Activated naive CD4-positive, alpha-beta T cell treated with anti-CD3 and anti-CD28 coated beads for 36 hours (primary cell): ENCODE measurements around the gene ZCCHC7. TPM values are rescaled to one million over a fixed set of nuclear protein-coding genes. Genes with fewer than 3 reads are reported as not detected.
"Not testable (repeated sequence)": the region's sequence is repeated elsewhere in the genome, so short reads cannot be mapped to it uniquely, and the experiment has no call there.

Experiments used
- CTCF ChIA-PET: fragments of 350-600 bp; sonication (Branson Sonifier 250); formaldehyde crosslinking; loops from one replicate; lab custom pipeline; 2021; ENCODE audit warnings: antibody characterized with exemption; lab: Charles Lee
- DNase-seq: peaks from one replicate; pipeline ENCODE4 v3.0.0-alpha.2; 2020
- H3K27ac Mint-ChIP-seq: one replicate; pipeline ENCODE4 v1.8.0; 2021; ENCODE audit warnings: mild to moderate bottlenecking, mixed read lengths
- H3K27me3 Mint-ChIP-seq: one replicate; pipeline ENCODE4 v1.8.0; 2021; ENCODE audit warnings: low read depth, mixed read lengths
- H3K36me3 Mint-ChIP-seq: one replicate; pipeline ENCODE4 v1.8.0; 2021; ENCODE audit warnings: low read depth, mixed read lengths
- H3K4me1 Mint-ChIP-seq: one replicate; pipeline ENCODE4 v1.8.0; 2021; ENCODE audit warnings: low read depth, mixed read lengths
- H3K4me3 Mint-ChIP-seq: one replicate; pipeline ENCODE4 v1.8.0; 2021; ENCODE audit warnings: mild to moderate bottlenecking, moderate library complexity, mixed read lengths
- H3K9me3 Mint-ChIP-seq: one replicate; pipeline ENCODE4 v1.8.0; 2021; ENCODE audit warnings: mixed read lengths
- intact Hi-C: fragments of 100-400 bp; cut with micrococcal nuclease; formaldehyde crosslinking; loops from one replicate; pipeline ENCODE4 v1.15.1; 2023
- total RNA-seq, 2 experiments: library from RNA; stranded (reverse); gene quantifications; one replicate each; pipeline ENCODE4 v1.2.3, GENCODE V29; 2021

Gene ZCCHC7
- total RNA-seq, 2 experiments from 2014 or later, result 28.8 to 29.1 TPM

GRCh38 chr9:37184905-37185867 is 64.8 kb downstream of the ZCCHC7 start:
- intact Hi-C loops, result loop anchor here (5.0 kb wide), 3 partner anchors 38 to 282 kb away; partner anchors contain the start of gene ZBTB5
- no peaks in the 10 kb centered on the region for H3K9me3 Mint-ChIP-seq
- H3K4me1 Mint-ChIP-seq, result peaks cover 43% of the 10 kb centered on the region
- CTCF ChIA-PET, result no interaction called here
- H3K27ac Mint-ChIP-seq, result no peak overlapping the region
- no peaks in the 10 kb centered on the region for H3K27me3 Mint-ChIP-seq
- no peak for DNase-seq
- no peak overlapping the region for H3K4me3 Mint-ChIP-seq
- peaks cover 37% of the 10 kb centered on the region for H3K36me3 Mint-ChIP-seq

- CTCF ChIA-PET, result no interaction called here
- Mint-ChIP-seq H3K9me3 (no peaks in the 10 kb centered on the region), H3K27me3 (no peaks in the 10 kb centered on the region), H3K4me1 (peaks cover 50% of the 10 kb centered on the region), H3K27ac (peak overlapping the region; percentile 85), H3K4me3 (peak overlapping the region; percentile 38), H3K36me3 (peaks cover 36% of the 10 kb centered on the region)
- DNase-seq, result peak; percentile 20
- intact Hi-C loops, result loop anchor here (1.0 to 5.0 kb wide), 7 partner anchors 10 to 280 kb away; partner anchors contain the start of genes ZBTB5 and ZCCHC7
Measured at GRCh38 chr9:37187292-37187691, 66.9 kb downstream of the ZCCHC7 start.

DNA sequence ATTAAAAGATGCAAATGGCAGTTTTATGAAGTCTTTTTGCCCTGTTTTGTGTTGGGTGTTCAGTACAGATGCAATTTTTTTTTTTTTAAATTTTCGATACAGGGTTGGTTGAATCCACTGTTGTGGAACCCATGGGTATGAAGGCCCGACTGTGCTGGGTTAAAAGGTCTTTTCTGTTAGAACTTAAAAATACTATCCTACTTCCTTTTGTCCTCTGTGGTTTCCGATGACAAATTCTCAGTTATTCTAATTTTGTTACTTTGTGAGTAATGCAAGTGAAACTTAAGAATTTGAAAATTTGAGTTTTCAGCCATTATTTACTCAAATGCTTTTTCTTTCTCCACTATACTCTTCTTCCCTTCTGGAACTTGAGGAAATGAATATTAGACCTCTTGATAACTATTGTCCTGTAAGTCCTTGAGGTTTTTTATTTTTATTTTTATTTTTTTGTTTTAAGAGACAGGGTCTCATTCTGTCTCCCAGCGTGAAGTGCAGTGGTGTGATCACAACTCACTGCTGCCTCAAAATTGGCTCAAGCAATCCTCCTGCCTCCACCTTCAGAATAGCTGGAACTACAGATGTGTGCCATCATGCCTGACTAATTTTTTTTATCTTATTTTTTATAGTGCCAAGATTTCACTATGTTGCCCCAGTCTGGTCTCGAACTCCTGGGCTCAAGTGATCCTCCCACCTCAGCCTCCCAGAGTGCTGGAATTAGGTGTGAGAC is 67.5 kb downstream of the ZCCHC7 start:
- no peaks in the 10 kb centered on the region for H3K27me3 Mint-ChIP-seq
- DNase-seq, result peak; percentile 18
- no peaks in the 10 kb centered on the region for H3K9me3 Mint-ChIP-seq
- H3K4me3 Mint-ChIP-seq, result no peak overlapping the region
- intact Hi-C loops, result loop anchor here (1.0 to 5.0 kb wide), 7 partner anchors 9 to 279 kb away; partner anchors contain the start of genes ZBTB5 and ZCCHC7
- peaks cover 52% of the 10 kb centered on the region for H3K4me1 Mint-ChIP-seq
- H3K27ac Mint-ChIP-seq, result peak overlapping the region; percentile 85
- CTCF ChIA-PET, result no interaction called here
- H3K36me3 Mint-ChIP-seq, result peaks cover 34% of the 10 kb centered on the region

- DNase-seq, H3K27me3 Mint-ChIP-seq, H3K27ac Mint-ChIP-seq, intact Hi-C loops, H3K9me3 Mint-ChIP-seq, H3K4me3 Mint-ChIP-seq, CTCF ChIA-PET: not testable (repeated sequence)
- H3K4me1 Mint-ChIP-seq, result peaks cover 54% of the 10 kb centered on the region
- peaks cover 31% of the 10 kb centered on the region for H3K36me3 Mint-ChIP-seq
Measured at GRCh38 chr9:37190739-37191138, 70.4 kb downstream of the ZCCHC7 start.

DNA sequence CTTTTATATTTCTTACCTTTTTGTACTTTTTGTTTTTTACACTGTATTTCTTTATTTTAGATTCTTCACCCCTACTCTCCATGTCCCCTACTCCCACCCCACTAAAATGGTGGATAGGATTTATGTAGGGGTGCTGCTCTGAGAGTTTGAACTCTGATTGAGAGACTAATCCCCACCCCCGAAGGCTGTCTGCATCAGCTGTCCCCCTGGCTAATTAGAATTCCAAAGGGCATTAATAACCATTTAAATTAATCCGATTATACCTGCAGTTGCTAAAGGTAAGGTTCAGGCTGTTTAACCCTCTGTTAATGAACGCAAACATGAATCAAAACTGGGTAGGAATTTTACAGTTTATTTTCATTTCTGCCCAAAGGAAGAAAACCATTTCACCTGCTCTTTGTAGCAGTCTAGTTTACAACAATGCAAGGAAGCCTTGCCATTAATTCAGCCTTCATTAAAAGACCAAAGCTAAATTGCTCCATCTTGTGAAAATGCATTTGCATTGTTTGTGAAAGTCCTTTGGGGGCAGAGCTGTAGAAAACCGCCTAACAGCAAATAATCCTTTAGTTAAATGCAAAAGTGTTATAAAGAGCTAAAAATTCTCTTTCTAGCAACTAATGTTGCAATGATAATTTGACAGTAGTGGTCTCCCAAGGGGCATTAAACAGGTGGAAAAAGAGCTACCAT is 71.2 kb downstream of the ZCCHC7 start:
- intact Hi-C loops, result no loop called here
- H3K27ac Mint-ChIP-seq, result no peak overlapping the region
- peaks cover 31% of the 10 kb centered on the region for H3K36me3 Mint-ChIP-seq
- no peaks in the 10 kb centered on the region for H3K27me3 Mint-ChIP-seq
- CTCF ChIA-PET, result no interaction called here
- H3K9me3 Mint-ChIP-seq, result no peaks in the 10 kb centered on the region
- H3K4me1 Mint-ChIP-seq, result peaks cover 59% of the 10 kb centered on the region
- DNase-seq, result no peak
- no peak overlapping the region for H3K4me3 Mint-ChIP-seq

GRCh38 chr9:37192803-37193202 is 72.4 kb downstream of the ZCCHC7 start:
- Mint-ChIP-seq H3K4me3 (no peak overlapping the region), H3K27ac (no peak overlapping the region), H3K9me3 (no peaks in the 10 kb centered on the region), H3K4me1 (peaks cover 57% of the 10 kb centered on the region), H3K27me3 (no peaks in the 10 kb centered on the region), H3K36me3 (peaks cover 27% of the 10 kb centered on the region)
- intact Hi-C loops, result no loop called here
- CTCF ChIA-PET, result interaction anchor here (1.1 kb wide), 1 partner anchor 9 kb away, joined by 3 read pairs; no protein-coding TSS in a partner anchor
- DNase-seq, result no peak

- H3K4me3 Mint-ChIP-seq, result peak overlapping the region; percentile 19
- intact Hi-C loops, result loop anchor here (1.0 to 5.0 kb wide), 6 partner anchors 10 to 170 kb away; no protein-coding TSS in a partner anchor
- peaks cover 25% of the 10 kb centered on the region for H3K36me3 Mint-ChIP-seq
- peak; percentile 27 for DNase-seq
- H3K27me3 Mint-ChIP-seq, result no peaks in the 10 kb centered on the region
- H3K4me1 Mint-ChIP-seq, result peaks cover 70% of the 10 kb centered on the region
- CTCF ChIA-PET, result interaction anchor here (1.5 kb wide), 1 partner anchor 73 kb away, joined by 3 read pairs; no protein-coding TSS in a partner anchor
- H3K27ac Mint-ChIP-seq, result peak overlapping the region; percentile 82
- H3K9me3 Mint-ChIP-seq, result no peaks in the 10 kb centered on the region
Measured at GRCh38 chr9:37197158-37198038, 77.0 kb downstream of the ZCCHC7 start.

DNA sequence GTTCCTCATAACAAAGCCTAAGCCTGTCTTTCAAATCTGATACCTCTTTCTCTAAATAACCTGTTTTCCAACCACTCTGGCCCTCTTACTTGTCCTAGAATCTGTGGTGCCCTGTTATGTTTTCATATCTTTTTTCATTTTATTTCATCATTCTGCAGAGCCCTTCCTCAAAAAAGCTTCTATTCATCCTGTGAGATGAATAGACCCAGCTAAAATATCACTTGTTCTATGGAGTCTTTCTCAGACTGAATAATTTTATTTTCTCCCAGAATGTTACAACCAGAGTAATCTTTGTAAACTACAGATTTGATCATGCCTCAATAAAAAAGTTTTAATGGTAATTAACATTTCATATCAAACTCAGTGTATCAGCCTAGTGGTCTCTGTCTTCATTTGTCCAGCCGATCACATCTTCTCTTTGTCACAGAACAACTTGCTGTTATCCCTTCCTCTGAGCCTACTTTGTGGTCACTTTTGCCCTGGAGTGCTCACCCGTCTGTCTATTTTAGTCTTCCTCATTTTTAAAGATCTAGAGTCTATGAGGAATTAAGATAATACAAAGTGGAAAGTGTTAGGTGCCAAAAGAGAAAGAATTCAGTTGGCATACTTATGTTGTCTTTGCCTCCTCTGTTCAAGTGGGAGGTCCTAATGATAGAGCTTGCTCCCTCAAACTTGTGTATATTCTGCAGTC is 77.8 kb downstream of the ZCCHC7 start:
- H3K4me1 Mint-ChIP-seq, result peaks cover 64% of the 10 kb centered on the region
- H3K9me3 Mint-ChIP-seq, result peaks cover under 1% of the 10 kb centered on the region
- H3K4me3 Mint-ChIP-seq, result no peak overlapping the region
- peak overlapping the region; percentile 82 for H3K27ac Mint-ChIP-seq
- H3K27me3 Mint-ChIP-seq, result no peaks in the 10 kb centered on the region
- CTCF ChIA-PET, result interaction anchor here (0.6 to 0.9 kb wide), 2 partner anchors 10 to 52 kb away, joined by 3 read pairs; no protein-coding TSS in a partner anchor
- intact Hi-C loops, result loop anchor here (5.0 kb wide), 2 partner anchors 121 to 171 kb away; no protein-coding TSS in a partner anchor
- peaks cover 28% of the 10 kb centered on the region for H3K36me3 Mint-ChIP-seq
- no peak for DNase-seq

- no peaks in the 10 kb centered on the region for H3K27me3 Mint-ChIP-seq
- CTCF ChIA-PET, result interaction anchor here (0.6 to 0.9 kb wide), 2 partner anchors 10 to 52 kb away, joined by 3 read pairs; no protein-coding TSS in a partner anchor
- H3K36me3 Mint-ChIP-seq, result peaks cover 32% of the 10 kb centered on the region
- peaks cover 5% of the 10 kb centered on the region for H3K9me3 Mint-ChIP-seq
- H3K4me1 Mint-ChIP-seq, result peaks cover 62% of the 10 kb centered on the region
- no peak overlapping the region for H3K27ac Mint-ChIP-seq
- intact Hi-C loops, result loop anchor here (5.0 kb wide), 2 partner anchors 122 to 172 kb away; no protein-coding TSS in a partner anchor
- no peak overlapping the region for H3K4me3 Mint-ChIP-seq
- DNase-seq, result no peak
Measured at GRCh38 chr9:37198831-37199230, 78.5 kb downstream of the ZCCHC7 start.

GRCh38 chr9:37200433-37201005 is 80.1 kb downstream of the ZCCHC7 start:
- CTCF ChIA-PET, result no interaction called here
- Mint-ChIP-seq H3K9me3 (peaks cover 11% of the 10 kb centered on the region), H3K27me3 (no peaks in the 10 kb centered on the region), H3K4me3 (no peak overlapping the region), H3K27ac (peak overlapping the region; percentile 62), H3K36me3 (peaks cover 41% of the 10 kb centered on the region), H3K4me1 (peaks cover 63% of the 10 kb centered on the region)
- no peak for DNase-seq
- intact Hi-C loops, result loop anchor here (5.0 kb wide), 1 partner anchor 652 kb away; no protein-coding TSS in a partner anchor
